Esophagus squamous epithelium (tissue), 5 donors: Measurements from ENCODE around the gene BEND5. TPM values are rescaled to one million over a fixed set of nuclear protein-coding genes. Genes with fewer than 3 reads are reported as not detected.

Experiments used
- DNase-seq: peaks from one replicate; lab custom pipeline; 2025; lab: John Stamatoyannopoulos, UW
- H3K27ac ChIP-seq, 4 donors: fragments of 200-600 bp; sonication (generic); one replicate each; pipeline ENCODE4 v1.5.1; 2016 to 2019; ENCODE audit warnings: mild to moderate bottlenecking in 1 of 4
- H3K27me3 ChIP-seq, 4 donors: fragments of 200-600 bp; sonication (generic); 1 replicate in 3 of 4; 2 replicates in 1 of 4; pipeline versions ENCODE4 v1.5.1 to v1.6.0; 2017 to 2021; ENCODE audit warnings: antibody characterized with exemption in 1 of 4
- H3K36me3 ChIP-seq, 3 donors: fragments of 200-600 bp; sonication (generic); one replicate each; pipeline ENCODE4 v1.5.1; 2016 to 2019
- H3K4me1 ChIP-seq, 3 donors: fragments of 200-600 bp; sonication (generic); one replicate each; pipeline ENCODE4 v1.5.1; 2017 to 2019
- H3K4me3 ChIP-seq, 4 donors: fragments of 200-600 bp; sonication (generic); 1 replicate in 3 of 4; 2 replicates in 1 of 4; pipeline ENCODE4 v1.5.1; 2016 to 2019; ENCODE audit warnings: mild to moderate bottlenecking in 2 of 4, moderate library complexity in 1 of 4
- H3K9me3 ChIP-seq, 3 donors: fragments of 200-600 bp; sonication (generic); one replicate each; pipeline ENCODE4 v1.5.1; 2016 to 2019
- CTCF ChIP-seq, 6 experiments: fragments of 450-650 bp in 4 of 6; fragments of 200-600 bp in 2 of 6; sonication (generic) in 2 of 6; IDR thresholded peaks; one replicate each; pipeline ENCODE4 v1.5.1; 2016 to 2019; ENCODE audit warnings: antibody characterized with exemption in 6 of 6, mild to moderate bottlenecking in 4 of 6, moderate library complexity in 4 of 6
- POLR2A ChIP-seq, 4 donors: fragments of 450-650 bp; IDR thresholded peaks; one replicate each; pipeline ENCODE4 v1.6.1; 2017; ENCODE audit warnings: antibody characterized with exemption in 4 of 4, mild to moderate bottlenecking in 4 of 4, moderate library complexity in 3 of 4
- WGBS, 2 donors: methylation state at CpG; one replicate each; pipeline ENCODE4 v1.1.5; 2018; 5-methylcytosine and 5-hydroxymethylcytosine counted together
- intact Hi-C: fragments of 100-400 bp; cut with DNase I; formaldehyde crosslinking; loops from one replicate; pipeline ENCODE4 v1.15.0; 2022
- total RNA-seq, 4 donors: library from RNA; depleted of rRNA; stranded (reverse); fragments of >200 nt; gene quantifications; one replicate each; pipeline ENCODE4 v1.1.0, GENCODE V29; 2016
- donor health status: DM: yes; HTN: yes; CAD: no.

BEND5 gene
- total RNA-seq, 4 donors from 2014 or later = 1.8 to 2.3 TPM; not detected in 2

GRCh38 chr1:48740621-48741020 lies 36.1 kb downstream of the BEND5 start:
- WGBS, 2 donors = 78 to 85% methylated on average over 3 of the region's 3 CpGs
- Histone ChIP-seq H3K36me3 (peaks cover 0 to 8% (median 0%) of the 10 kb centered on the region in 3 donors), H3K27me3 (no peaks in the 10 kb centered on the region), H3K4me3 (no peak overlapping the region), H3K27ac (no peak overlapping the region), H3K9me3 (no peaks in the 10 kb centered on the region), H3K4me1 (no peaks in the 10 kb centered on the region)
- TF ChIP-seq POLR2A (IDR thresholded peaks at IDR 0.05) = no peak
- no peak for TF ChIP-seq CTCF (IDR thresholded peaks at IDR 0.05)
- intact Hi-C loops = no loop called here
- DNase-seq = no peak

- DNase-seq = no peak
- intact Hi-C loops = no loop called here
- Histone ChIP-seq H3K4me1 (no peaks in the 10 kb centered on the region), H3K9me3 (no peaks in the 10 kb centered on the region), H3K27ac (no peak overlapping the region), H3K27me3 (no peaks in the 10 kb centered on the region), H3K36me3 (peaks cover 0 to 18% (median 0%) of the 10 kb centered on the region in 3 donors), H3K4me3 (no peak overlapping the region)
- no peak for TF ChIP-seq POLR2A (IDR thresholded peaks at IDR 0.05)
- TF ChIP-seq CTCF (IDR thresholded peaks at IDR 0.05) = no peak
- WGBS, 2 donors = 58 to 68% methylated on average over 3 of the region's 3 CpGs
These were observed 37.6 kb downstream of the BEND5 start for GRCh38 chr1:48739091-48739490.

- WGBS, 2 donors = 86 to 97% methylated on average over 4 of the region's 4 CpGs
- H3K27ac ChIP-seq = no peak overlapping the region
- TF ChIP-seq CTCF (IDR thresholded peaks at IDR 0.05) = no peak
- TF ChIP-seq POLR2A (IDR thresholded peaks at IDR 0.05) = no peak
- H3K4me1 ChIP-seq = no peaks in the 10 kb centered on the region
- no peak overlapping the region for H3K4me3 ChIP-seq
- H3K36me3 ChIP-seq = peaks cover 0 to 26% (median 0%) of the 10 kb centered on the region in 3 donors
- intact Hi-C loops = no loop called here
- no peak for DNase-seq
- H3K9me3 ChIP-seq = no peaks in the 10 kb centered on the region
- no peaks in the 10 kb centered on the region for H3K27me3 ChIP-seq
These were observed 38.3 kb downstream of the BEND5 start for GRCh38 chr1:48738356-48738755.

GRCh38 chr1:48735796-48736195 lies 40.9 kb downstream of the BEND5 start:
- H3K36me3 ChIP-seq = peaks cover 0 to 26% (median 0%) of the 10 kb centered on the region in 3 donors
- H3K9me3 ChIP-seq = no peaks in the 10 kb centered on the region
- H3K4me1 ChIP-seq = no peaks in the 10 kb centered on the region
- H3K27me3 ChIP-seq = no peaks in the 10 kb centered on the region
- no peak overlapping the region for H3K4me3 ChIP-seq
- 85 to 86% methylated on average over 6 of the region's 6 CpGs for WGBS, 2 donors
- no peak overlapping the region for H3K27ac ChIP-seq
- intact Hi-C loops = no loop called here
- no peak for DNase-seq
- TF ChIP-seq CTCF (IDR thresholded peaks at IDR 0.05) = no peak
- no peak for TF ChIP-seq POLR2A (IDR thresholded peaks at IDR 0.05)

GRCh38 chr1:48730164-48730910 lies 46.4 kb downstream of the BEND5 start:
- intact Hi-C loops = no loop called here

More at GRCh38 chr1:48730164-48730910, 46.4 kb downstream of the BEND5 start:
- TF ChIP-seq POLR2A (IDR thresholded peaks at IDR 0.05) = no peak
- no peak for TF ChIP-seq CTCF (IDR thresholded peaks at IDR 0.05)
- DNase-seq = no peak
- Histone ChIP-seq H3K4me3 (no peak overlapping the region), H3K36me3 (peaks cover 0 to 22% (median 0%) of the 10 kb centered on the region in 3 donors), H3K9me3 (no peaks in the 10 kb centered on the region), H3K27ac (no peak overlapping the region), H3K4me1 (no peaks in the 10 kb centered on the region), H3K27me3 (no peaks in the 10 kb centered on the region)
- WGBS, 2 donors = 66 to 79% methylated on average over 10 of the region's 10 CpGs
